ENCODE results near the gene PCBP2.

DNA sequence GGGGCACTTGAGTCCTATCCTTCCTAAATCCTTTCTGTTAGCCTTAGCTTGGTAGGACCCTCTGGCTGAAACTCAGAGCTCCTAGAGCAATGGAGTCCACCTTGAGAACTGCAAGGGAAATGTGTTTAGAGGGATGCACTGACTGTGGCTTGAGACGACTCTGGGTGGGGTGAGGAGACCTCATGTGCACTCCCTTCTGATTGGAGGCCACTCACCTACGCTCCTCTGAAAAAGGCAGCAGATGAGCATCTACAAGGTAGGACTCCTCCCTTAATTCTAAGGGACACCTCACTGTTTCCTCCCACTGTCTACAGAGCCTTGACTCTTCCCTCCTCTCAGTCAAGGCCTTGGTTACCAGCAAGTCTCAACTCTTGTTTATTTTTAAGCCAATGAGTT is 46.3 kb downstream of the PCBP2 start:
- no peak for TF ChIP-seq CTCF (IDR thresholded peaks at IDR 0.05 in 2 of 3, conservative IDR thresholded peaks at IDR 0.05 in 1 of 3; ENCODE audit: borderline replicate concordance in 1 of 3, insufficient read depth in 1 of 3, low read depth in 2 of 3, low read length in 2 of 3)
- no peak for TF ChIP-seq POLR2A (IDR thresholded peaks at IDR 0.05; ENCODE audit: borderline replicate concordance, extremely low read depth, insufficient read depth, insufficient read length)
- no peak for TF ChIP-seq YY1 (IDR thresholded peaks at IDR 0.05; ENCODE audit: extremely low read depth, insufficient replicate concordance, low read depth, low read length)
- no peak for TF ChIP-seq ELF1 (IDR thresholded peaks at IDR 0.05; ENCODE audit: borderline replicate concordance, low read depth)
- TF ChIP-seq RAD21 (IDR thresholded peaks at IDR 0.05; ENCODE audit: low read depth), result no peak
- TF ChIP-seq EZH2 (IDR thresholded peaks at IDR 0.05), result no peak
